Endothelial cell (in vitro differentiated cells): Measurements from ENCODE around the gene SSRP1. TPM values are rescaled to one million over a fixed set of nuclear protein-coding genes. Genes with fewer than 3 reads are reported as not detected.

Experiments
- DNase-seq: peaks from one replicate; pipeline ENCODE4 v3.0.0; 2021; ENCODE audit warnings: low spot score
- H3K27ac Mint-ChIP-seq: one replicate; pipeline ENCODE4 v1.8.0; 2021; ENCODE audit warnings: mixed read lengths, inconsistent platforms; ENCODE audit not compliant: unreplicated experiment
- H3K27me3 Mint-ChIP-seq: one replicate; pipeline ENCODE4 v1.8.0; 2021; ENCODE audit warnings: mild to moderate bottlenecking, moderate library complexity, mixed read lengths, inconsistent platforms; ENCODE audit not compliant: unreplicated experiment
- H3K36me3 Mint-ChIP-seq: one replicate; pipeline ENCODE4 v1.8.0; 2021; ENCODE audit warnings: mild to moderate bottlenecking, low read depth, mixed read lengths, inconsistent platforms; ENCODE audit not compliant: unreplicated experiment
- H3K4me1 Mint-ChIP-seq: one replicate; pipeline ENCODE4 v1.8.0; 2021; ENCODE audit warnings: mild to moderate bottlenecking, mixed read lengths, inconsistent platforms; ENCODE audit not compliant: unreplicated experiment
- H3K4me3 Mint-ChIP-seq: one replicate; pipeline ENCODE4 v1.8.0; 2021; ENCODE audit warnings: mild to moderate bottlenecking, mixed read lengths, inconsistent platforms; ENCODE audit not compliant: unreplicated experiment
- H3K9me3 Mint-ChIP-seq: one replicate; pipeline ENCODE4 v1.8.0; 2021; ENCODE audit warnings: mixed read lengths, inconsistent platforms; ENCODE audit not compliant: unreplicated experiment
- CTCF ChIP-seq: fragments of 200-600 bp; sonication (generic); IDR thresholded peaks from one replicate; pipeline ENCODE4 v1.5.0; 2021; ENCODE audit warnings: antibody characterized with exemption; ENCODE audit not compliant: unreplicated experiment
- total RNA-seq: library from RNA; stranded (reverse); fragmentation: NEBNext Ultra II Directional; extraction: Animal tissue kit (Norgen Biotek cat#: 25700); gene quantifications from one replicate; pipeline ENCODE4 v1.2.1, GENCODE V29; 2021; ENCODE audit not compliant: unreplicated experiment

Gene SSRP1
- total RNA-seq, 1 donor from 2014 or later, result 134 TPM

GRCh38 chr11:57370251-57370650, 34.6 kb upstream of the SSRP1 start:
- Mint-ChIP-seq H3K36me3 (no peaks in the 10 kb centered on the region), H3K9me3 (no peaks in the 10 kb centered on the region), H3K27ac (no peak overlapping the region), H3K4me3 (no peak overlapping the region), H3K27me3 (peaks cover 1% of the 10 kb centered on the region), H3K4me1 (peaks cover 3% of the 10 kb centered on the region)
- DNase-seq, result no peak
- no peak for TF ChIP-seq CTCF

- peaks cover 2% of the 10 kb centered on the region for H3K27me3 Mint-ChIP-seq
- no peak for TF ChIP-seq CTCF
- no peak for DNase-seq
- peaks cover 3% of the 10 kb centered on the region for H3K4me1 Mint-ChIP-seq
- no peaks in the 10 kb centered on the region for H3K9me3 Mint-ChIP-seq
- H3K4me3 Mint-ChIP-seq, result no peak overlapping the region
- H3K36me3 Mint-ChIP-seq, result no peaks in the 10 kb centered on the region
- H3K27ac Mint-ChIP-seq, result no peak overlapping the region
Observed at GRCh38 chr11:57368845-57369232, 33.1 kb upstream of the SSRP1 start.

DNA sequence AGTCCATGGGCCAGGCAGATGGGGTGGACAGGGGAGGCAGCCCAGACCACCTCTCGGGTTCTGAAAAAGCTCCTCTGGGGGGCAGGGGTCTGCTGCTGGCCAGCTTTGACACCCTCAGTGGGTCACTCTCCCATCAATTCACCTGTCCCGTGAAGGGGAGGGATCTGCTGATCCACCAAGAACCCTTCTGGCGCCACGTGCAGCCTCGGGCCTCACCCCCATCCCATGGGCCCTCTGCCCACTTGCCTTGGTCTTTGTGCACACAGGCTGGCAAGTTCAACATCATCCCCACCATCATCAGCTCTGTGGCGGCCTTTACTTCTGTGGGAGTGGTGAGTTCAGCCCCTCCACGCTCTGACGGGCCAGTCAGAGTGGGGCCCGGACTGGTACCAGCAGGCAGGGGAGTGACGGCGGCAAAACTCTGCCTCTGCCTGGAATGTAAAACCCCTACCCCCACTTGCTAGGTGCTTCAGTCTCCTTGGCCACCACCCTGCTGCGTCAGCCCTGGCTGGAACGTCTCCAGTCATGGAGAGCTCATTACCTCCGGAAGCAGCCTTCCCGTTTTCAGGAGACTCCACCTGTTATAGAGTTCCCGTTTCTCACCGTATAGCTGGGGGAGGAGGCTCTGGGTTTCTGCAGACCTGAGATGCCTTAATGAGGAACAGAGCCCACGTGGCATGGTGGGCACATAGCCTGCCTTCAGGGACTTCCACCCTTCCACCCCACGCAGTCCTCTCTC, 32.6 kb upstream of the SSRP1 start:
- DNase-seq, result no peak
- no peak overlapping the region for H3K4me3 Mint-ChIP-seq
- no peaks in the 10 kb centered on the region for H3K9me3 Mint-ChIP-seq
- no peak overlapping the region for H3K27ac Mint-ChIP-seq
- peaks cover 3% of the 10 kb centered on the region for H3K4me1 Mint-ChIP-seq
- no peaks in the 10 kb centered on the region for H3K36me3 Mint-ChIP-seq
- H3K27me3 Mint-ChIP-seq, result peaks cover 2% of the 10 kb centered on the region
- TF ChIP-seq CTCF, result no peak

DNA sequence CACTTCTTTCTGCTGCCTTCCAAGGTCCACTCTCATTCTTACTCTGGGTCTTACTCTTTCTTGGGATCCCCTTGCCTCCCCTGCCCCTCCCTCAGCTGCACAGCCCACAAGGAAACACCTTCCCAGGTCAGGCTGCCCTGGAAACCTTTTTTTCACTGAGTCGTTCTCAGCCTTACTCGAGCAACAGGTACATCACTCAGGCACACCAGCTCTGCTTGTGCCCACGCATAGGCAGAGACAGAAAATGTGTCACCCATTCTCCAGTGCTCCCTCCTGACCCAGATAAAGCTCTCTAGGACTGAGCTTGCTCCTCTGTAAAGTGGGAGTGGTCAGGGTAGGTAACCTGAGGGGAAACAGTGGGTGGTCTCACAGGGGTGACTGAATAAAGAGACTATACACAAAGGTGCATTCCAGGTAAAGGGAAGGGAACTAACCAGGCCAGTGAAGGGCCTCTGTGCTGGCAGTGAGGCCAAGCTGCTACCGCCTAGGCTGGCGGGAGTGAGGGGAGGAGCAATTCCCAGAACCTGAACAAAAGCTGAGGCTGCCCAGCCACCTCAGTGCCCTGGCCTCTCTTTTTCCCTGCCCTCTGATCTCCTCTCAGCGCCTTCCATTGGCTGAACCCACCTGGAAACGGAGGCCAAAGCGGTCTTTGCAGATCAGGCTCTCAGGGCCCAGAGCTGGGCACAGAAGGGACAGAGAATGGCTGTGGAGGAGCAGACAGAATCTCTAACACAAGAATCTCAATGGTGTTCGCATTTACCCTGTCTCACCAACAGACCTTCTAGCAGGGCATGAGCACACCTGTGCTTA, 29.4 kb upstream of the SSRP1 start:
- peaks cover 4% of the 10 kb centered on the region for H3K27me3 Mint-ChIP-seq
- H3K4me3 Mint-ChIP-seq, result no peak overlapping the region
- H3K9me3 Mint-ChIP-seq, result no peaks in the 10 kb centered on the region
- no peak for DNase-seq
- no peaks in the 10 kb centered on the region for H3K4me1 Mint-ChIP-seq
- H3K36me3 Mint-ChIP-seq, result no peaks in the 10 kb centered on the region
- H3K27ac Mint-ChIP-seq, result no peak overlapping the region
- no peak for TF ChIP-seq CTCF
